ENCODE measurements around the gene EMP2.

EMP2 gene

DNA sequence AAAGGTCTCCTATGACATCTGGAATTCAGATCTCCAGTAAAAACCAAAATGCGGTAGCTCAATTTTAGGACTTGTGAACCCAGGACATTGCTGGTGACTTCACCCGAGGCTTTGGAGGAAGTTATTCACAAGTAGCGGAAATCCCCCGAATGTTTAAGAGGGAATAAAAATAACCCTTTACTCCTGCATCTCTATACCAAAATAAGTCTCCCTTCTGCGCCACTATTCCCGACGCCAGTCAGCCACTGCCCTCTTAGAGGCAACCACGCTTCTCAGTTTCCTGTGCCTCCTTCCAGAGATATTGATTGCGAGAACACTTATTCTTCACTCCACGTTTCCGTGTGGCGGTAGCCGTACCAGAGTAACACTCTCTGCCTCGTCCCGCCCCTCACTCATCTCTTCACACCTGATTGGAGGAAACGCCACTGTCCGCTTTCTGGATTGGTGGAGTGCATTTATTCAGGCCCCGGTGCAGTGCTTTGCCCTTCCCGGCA is 27.4 kb downstream of the EMP2 start:
- Histone ChIP-seq H3K9me2 (replicated peaks; ENCODE audit: control insufficient read depth, low read length) (no peaks in the 10 kb centered on the region), H3K9me3 (ENCODE audit: control insufficient read depth, insufficient read depth, low read length) (peaks cover 4% of the 10 kb centered on the region), H3K36me3 (ENCODE audit: control insufficient read depth, low read length) (no peaks in the 10 kb centered on the region), H3K27me3 (ENCODE audit: control insufficient read depth, low read length) (no peaks in the 10 kb centered on the region), H3K4me1 (ENCODE audit: control insufficient read depth, low read length) (peaks cover 12% of the 10 kb centered on the region), H3K4me2 (ENCODE audit: low read length) (peak overlapping the region; percentile 69), H3K4me3 (ENCODE audit: low read length) (peak overlapping the region; percentile 71), H3K27ac (ENCODE audit: low read depth, low read length) (no peak overlapping the region), H3F3A (ENCODE audit: control insufficient read depth, insufficient read depth) (no peaks in the 10 kb centered on the region), H3K79me2 (ENCODE audit: control insufficient read depth, low read length) (no peaks in the 10 kb centered on the region), H4K20me1 (ENCODE audit: control insufficient read depth, insufficient read depth, low read depth, low read length) (no peaks in the 10 kb centered on the region)
- no peak for TF ChIP-seq EZH2phosphoT487 (IDR thresholded peaks at IDR 0.05; ENCODE audit: borderline replicate concordance, low read length)
- TF ChIP-seq, protein P1, sequence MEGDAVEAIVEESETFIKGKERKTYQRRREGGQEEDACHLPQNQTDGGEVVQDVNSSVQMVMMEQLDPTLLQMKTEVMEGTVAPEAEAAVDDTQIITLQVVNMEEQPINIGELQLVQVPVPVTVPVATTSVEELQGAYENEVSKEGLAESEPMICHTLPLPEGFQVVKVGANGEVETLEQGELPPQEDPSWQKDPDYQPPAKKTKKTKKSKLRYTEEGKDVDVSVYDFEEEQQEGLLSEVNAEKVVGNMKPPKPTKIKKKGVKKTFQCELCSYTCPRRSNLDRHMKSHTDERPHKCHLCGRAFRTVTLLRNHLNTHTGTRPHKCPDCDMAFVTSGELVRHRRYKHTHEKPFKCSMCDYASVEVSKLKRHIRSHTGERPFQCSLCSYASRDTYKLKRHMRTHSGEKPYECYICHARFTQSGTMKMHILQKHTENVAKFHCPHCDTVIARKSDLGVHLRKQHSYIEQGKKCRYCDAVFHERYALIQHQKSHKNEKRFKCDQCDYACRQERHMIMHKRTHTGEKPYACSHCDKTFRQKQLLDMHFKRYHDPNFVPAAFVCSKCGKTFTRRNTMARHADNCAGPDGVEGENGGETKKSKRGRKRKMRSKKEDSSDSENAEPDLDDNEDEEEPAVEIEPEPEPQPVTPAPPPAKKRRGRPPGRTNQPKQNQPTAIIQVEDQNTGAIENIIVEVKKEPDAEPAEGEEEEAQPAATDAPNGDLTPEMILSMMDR (IDR thresholded peaks at IDR 0.05; ENCODE audit: low read depth, low read length, poor library complexity, severe bottlenecking), result no peak

DNA sequence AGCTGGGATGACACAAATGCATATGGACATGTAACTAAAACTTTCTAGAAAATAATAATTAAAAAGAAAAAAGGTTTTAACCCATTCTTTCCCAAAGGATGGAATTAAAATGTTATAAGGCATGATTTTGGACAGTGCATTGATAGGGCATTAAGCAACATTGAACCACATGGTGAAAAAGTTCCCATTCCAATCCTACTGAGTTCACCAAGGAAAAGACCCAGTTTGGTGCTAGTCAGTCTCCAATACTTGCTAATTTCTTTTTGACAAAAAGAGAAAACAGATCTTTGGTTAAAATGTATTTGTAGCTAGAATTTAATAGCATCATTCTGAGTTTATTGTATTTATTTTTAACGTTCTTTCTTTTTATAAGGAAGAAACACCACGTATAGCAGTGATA is 28.1 kb downstream of the EMP2 start:
- no peak overlapping the region for H3K4me3 ChIP-seq (ENCODE audit: low read length)
- TF ChIP-seq EZH2phosphoT487 (IDR thresholded peaks at IDR 0.05; ENCODE audit: borderline replicate concordance, low read length), result no peak
- TF ChIP-seq, protein P1 (IDR thresholded peaks at IDR 0.05; ENCODE audit: low read depth, low read length, poor library complexity, severe bottlenecking), result no peak
- peaks cover 12% of the 10 kb centered on the region for H3K4me1 ChIP-seq (ENCODE audit: control insufficient read depth, low read length)

DNA sequence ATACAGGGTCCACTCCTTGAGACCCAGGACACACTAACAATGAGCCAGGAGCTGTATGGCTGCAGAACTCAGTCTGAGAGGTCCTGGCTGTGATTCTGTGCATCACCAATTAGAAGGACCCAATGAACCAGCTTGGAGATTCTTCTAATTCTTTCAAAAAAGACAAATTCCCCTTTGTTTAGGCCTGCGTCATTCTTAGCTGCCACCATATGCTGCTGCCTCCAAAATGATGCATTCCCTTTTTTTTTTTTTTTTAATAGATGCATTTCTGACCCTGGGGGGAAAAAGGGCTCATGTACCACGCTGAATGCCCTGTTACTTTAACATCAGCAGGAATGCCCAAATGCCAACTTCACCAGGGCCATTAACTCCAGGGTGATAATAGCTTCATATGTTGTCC is 28.5 kb downstream of the EMP2 start:
- Histone ChIP-seq H3K36me3 (ENCODE audit: control insufficient read depth, low read length) (no peaks in the 10 kb centered on the region), H3K27ac (ENCODE audit: low read depth, low read length) (no peak overlapping the region), H3K9me2 (replicated peaks; ENCODE audit: control insufficient read depth, low read length) (no peaks in the 10 kb centered on the region), H3F3A (ENCODE audit: control insufficient read depth, insufficient read depth) (no peaks in the 10 kb centered on the region), H3K4me3 (ENCODE audit: low read length) (no peak overlapping the region), H3K4me2 (ENCODE audit: low read length) (no peak overlapping the region), H3K27me3 (ENCODE audit: control insufficient read depth, low read length) (no peaks in the 10 kb centered on the region), H4K20me1 (ENCODE audit: control insufficient read depth, insufficient read depth, low read depth, low read length) (no peaks in the 10 kb centered on the region), H3K4me1 (ENCODE audit: control insufficient read depth, low read length) (peaks cover 12% of the 10 kb centered on the region), H3K79me2 (ENCODE audit: control insufficient read depth, low read length) (no peaks in the 10 kb centered on the region), H3K9me3 (ENCODE audit: control insufficient read depth, insufficient read depth, low read length) (peaks cover 4% of the 10 kb centered on the region)
- TF ChIP-seq, protein P1 (IDR thresholded peaks at IDR 0.05; ENCODE audit: low read depth, low read length, poor library complexity, severe bottlenecking), result no peak
- no peak for TF ChIP-seq EZH2phosphoT487 (IDR thresholded peaks at IDR 0.05; ENCODE audit: borderline replicate concordance, low read length)

More for the DNA sequence above, 28.1 kb downstream of the EMP2 start:
- Histone ChIP-seq H3K4me2 (ENCODE audit: low read length) (no peak overlapping the region), H3K36me3 (ENCODE audit: control insufficient read depth, low read length) (no peaks in the 10 kb centered on the region), H3K9me3 (ENCODE audit: control insufficient read depth, insufficient read depth, low read length) (peaks cover 4% of the 10 kb centered on the region), H3F3A (ENCODE audit: control insufficient read depth, insufficient read depth) (no peaks in the 10 kb centered on the region), H3K79me2 (ENCODE audit: control insufficient read depth, low read length) (no peaks in the 10 kb centered on the region), H3K27me3 (ENCODE audit: control insufficient read depth, low read length) (no peaks in the 10 kb centered on the region), H4K20me1 (ENCODE audit: control insufficient read depth, insufficient read depth, low read depth, low read length) (no peaks in the 10 kb centered on the region), H3K27ac (ENCODE audit: low read depth, low read length) (no peak overlapping the region), H3K9me2 (replicated peaks; ENCODE audit: control insufficient read depth, low read length) (no peaks in the 10 kb centered on the region)
